K562 (cell line): ENCODE measurements around the gene PKDCC. TPM values are rescaled to one million over a fixed set of nuclear protein-coding genes. Genes with fewer than 3 reads are reported as not detected.

Experiments
- ATAC-seq: fragments of 200-7000 bp; cut with Tn5 transposase; 3 replicates; pipeline ENCODE4 v1.9.1; 2020; ENCODE audit warnings: moderate library complexity
- BruUV-seq: library from RNA; stranded (reverse); fragments of 400-500 nt; replicated peaks from 2 replicates; lab custom pipeline; 2021; lab: Mats Ljungman, UMichigan
- CTCF ChIA-PET: fragments of 300-600 bp; formaldehyde crosslinking; extraction: SDS; loops from one replicate; lab custom pipeline; 2021; ENCODE audit warnings: low intra/inter-chr PET ratio; lab: Yijun Ruan, JAX
- POLR2A ChIA-PET: fragments of 300-600, 350-650 bp; sonication (Branson Sonifier 250); formaldehyde crosslinking; extraction: SDS; loops from one replicate; lab custom pipeline; 2021; ENCODE audit warnings: antibody characterized with exemption, inconsistent platforms; lab: Yijun Ruan, JAX
- DNase-seq, 4 experiments: peaks; one replicate each; pipeline versions ENCODE4 v3.0.0 to v3.0.0-alpha.2; 2011 to 2018; ENCODE audit warnings: low spot score in 3 of 4, mixed read lengths in 3 of 4; ENCODE audit errors: extremely low read depth in 1 of 4
- FAIRE-seq: peaks from 2 replicates; lab custom pipeline; 2011; peaks lifted over from hg19 to GRCh38; lab: Jason Lieb, UNC
- H2AFZ ChIP-seq: 2 replicates; pipeline ENCODE4 v1.6.0; 2011; ENCODE audit warnings: low read depth, low read length, control low read depth, inconsistent platforms
- H3K27ac ChIP-seq: fragments of 200-600 bp; 3 replicates; pipeline ENCODE4 v1.8.0; 2011; ENCODE audit warnings: low read depth, mild to moderate bottlenecking, control low read depth, inconsistent platforms, low read length, moderate library complexity, mixed read lengths; ENCODE audit errors: extremely low read depth
- H3K27me3 ChIP-seq, 2 experiments: fragments of 300-600 bp in 1 of 2; 2 replicates in 1 of 2; 3 replicates in 1 of 2; pipeline versions ENCODE4 v1.6.0 to v1.8.0; 2011; ENCODE audit warnings: inconsistent platforms in 2 of 2, low read length in 2 of 2, mild to moderate bottlenecking in 1 of 2, mixed read lengths in 1 of 2, moderate library complexity in 1 of 2; ENCODE audit not compliant: control insufficient read depth in 2 of 2, insufficient read depth in 2 of 2
- H3K36me3 ChIP-seq: fragments of 300-600 bp; 3 replicates; pipeline ENCODE4 v1.8.0; 2011; ENCODE audit warnings: mild to moderate bottlenecking, low read length, inconsistent platforms; ENCODE audit not compliant: control insufficient read depth, insufficient read depth
- H3K4me1 ChIP-seq, 2 experiments: fragments of 200-600 bp in 1 of 2; replicated peaks in 1 of 2; 2 replicates in 1 of 2; 3 replicates in 1 of 2; pipeline versions ENCODE4 v1.5.1 to v1.8.0; 2011; ENCODE audit warnings: inconsistent platforms in 2 of 2, low read length in 2 of 2, mild to moderate bottlenecking in 1 of 2, mixed read lengths in 1 of 2, moderate library complexity in 1 of 2; ENCODE audit not compliant: control insufficient read depth in 2 of 2, insufficient read depth in 2 of 2
- H3K4me2 ChIP-seq: 2 replicates; pipeline ENCODE4 v1.6.1; 2011; ENCODE audit warnings: low read length, control low read depth, inconsistent platforms, mixed read lengths; ENCODE audit not compliant: insufficient read depth
- H3K4me3 ChIP-seq: fragments of 200-600 bp; sonication (generic), shearing (Covaris generic); 2 replicates; pipeline ENCODE4 v1.5.1; 2016; ENCODE audit warnings: control low read depth, inconsistent platforms
- H3K79me2 ChIP-seq: fragments of 200-600 bp; 3 replicates; pipeline ENCODE4 v1.8.0; 2011; ENCODE audit warnings: low read length, inconsistent platforms; ENCODE audit not compliant: control insufficient read depth, insufficient read depth
- H3K9ac ChIP-seq, 2 experiments: 2 replicates each; pipeline versions ENCODE4 v1.6.0 to v1.6.1; 2011; ENCODE audit warnings: low read depth in 2 of 2, low read length in 2 of 2, control low read depth in 1 of 2, inconsistent platforms in 1 of 2, mild to moderate bottlenecking in 1 of 2, mixed read lengths in 1 of 2; ENCODE audit not compliant: insufficient read depth in 1 of 2
- H3K9me1 ChIP-seq: one replicate; pipeline ENCODE4 v1.6.0; 2011; ENCODE audit warnings: inconsistent platforms, mild to moderate bottlenecking, low read length, moderate library complexity; ENCODE audit not compliant: control insufficient read depth, insufficient read depth
- H3K9me3 ChIP-seq: replicated peaks from 2 replicates; pipeline ENCODE4 v1.5.1; 2011; ENCODE audit warnings: low read depth, low read length, inconsistent platforms; ENCODE audit not compliant: control insufficient read depth, insufficient read depth
- H4K20me1 ChIP-seq: replicated peaks from 2 replicates; pipeline ENCODE4 v1.6.1; 2011; ENCODE audit warnings: low read length, inconsistent platforms, mixed read lengths; ENCODE audit not compliant: control insufficient read depth, insufficient read depth
- MCM3 ChIP-seq: fragments of 450-650 bp; IDR thresholded peaks from 2 replicates; pipeline ENCODE4 v1.6.1; 2016
- TRIM28 ChIP-seq: fragments of 450-650 bp; IDR thresholded peaks from 2 replicates; pipeline ENCODE4 v1.6.1; 2017
- TSHZ1 ChIP-seq: fragments of 250-450 bp; sonication (Bioruptor Pico); IDR thresholded peaks from 2 replicates; pipeline ENCODE4 v1.4.0; 2020; ENCODE audit warnings: mild to moderate bottlenecking, moderate library complexity
- ZNF175 ChIP-seq: fragments of 200-800 bp; sonication (Bioruptor generic); IDR thresholded peaks from 2 replicates; pipeline ENCODE4 v1.6.1; 2016; ENCODE audit warnings: low read depth, mild to moderate bottlenecking, missing genetic modification characterization, missing compliant biosample characterization
- ZNF655 ChIP-seq: fragments of 250-450 bp; sonication (Bioruptor Pico); IDR thresholded peaks from 2 replicates; pipeline ENCODE4 v1.5.0; 2021
- ZNF785 ChIP-seq: fragments of 250-450 bp; sonication (Bioruptor Pico); IDR thresholded peaks from 2 replicates; pipeline ENCODE4 v1.4.0; 2020; ENCODE audit warnings: mild to moderate bottlenecking
- WGBS: fragments of 100-300 bp; shearing (Covaris generic); methylation state at CpG from one replicate; pipeline ENCODE4 v1.1.6; 2016; ENCODE audit warnings: low coverage, mixed read lengths; ENCODE audit not compliant: insufficient coverage; ENCODE audit errors: missing lambda C conversion rate; 5-methylcytosine and 5-hydroxymethylcytosine counted together
- in situ Hi-C: fragments of 300-500 bp; cut with MboI; formaldehyde crosslinking; loops from 4 replicates; pipeline ENCODE4 v1.15.0; 2018; ENCODE audit warnings: inconsistent platforms, mixed read lengths
- intact Hi-C: fragments of 100-400 bp; cut with micrococcal nuclease; formaldehyde crosslinking; loops from 2 replicates; pipeline ENCODE4 v1.14.2; 2022
- polyA plus RNA-seq, 8 experiments: library from polyadenylated mRNA; depleted of rRNA in 4 of 8; stranded (reverse) in 5 of 8; unstranded in 3 of 8; fragments of >200 nt; fragmentation: Nextera tagmentation in 2 of 8; fragmentation: Illumina TruSeq in 1 of 8; extraction: Ambion mirVana in 2 of 8; extraction: Trizol in 1 of 8; gene quantifications; 2 replicates each; pipeline versions ENCODE4 v1.2.1 to v1.2.3, GENCODE V29; 2011 to 2014; ENCODE audit warnings: inconsistent platforms in 1 of 8, missing spikeins in 1 of 8
- total RNA-seq, 7 experiments: library from RNA; depleted of rRNA in 6 of 7; stranded (reverse); fragments of >200 nt in 6 of 7; fragmentation: Illumina TruSeq in 2 of 7; extraction: Trizol in 2 of 7; gene quantifications; 2 replicates each; pipeline versions ENCODE4 v1.2.1 to v1.2.3, GENCODE V29; 2011 to 2021; ENCODE audit warnings: low replicate concordance in 1 of 7

The PKDCC gene
- total and polyA plus RNA-seq, 9 of the 15 experiments (the other 6 are each of a cell fraction or from before 2014, with no cell fraction given), result 0.62 to 14.8 (median 1.3) TPM; not detected in 2

- no peak for TF ChIP-seq TSHZ1 (CRISPR knock-in tag)
- no peak for TF ChIP-seq ZNF175 (CRISPR knock-in tag)
- TF ChIP-seq TRIM28, result no peak
- no peak for TF ChIP-seq ZNF785 (CRISPR knock-in tag)
These were observed 58.5 kb downstream of the PKDCC start (continued) for GRCh38 chr2:42106257-42106816.

- TF ChIP-seq ZNF655, result no peak
- TF ChIP-seq MCM3, result peak; percentile 62; the same call in 1 of the 2 replicates
- TF ChIP-seq, all 486 proteins: peak for 1
- Histone ChIP-seq H3K9me3 (no peaks in the 10 kb centered on the region), H3K27ac (no peak overlapping the region), H3K4me1 (no peaks in the 10 kb centered on the region; a peak in 2 of 5 replicates), H3K9me1 (no peaks in the 10 kb centered on the region), H3K9ac (no peak overlapping the region), H2AFZ (no peak overlapping the region), H4K20me1 (0 out of 2 replicates have a peak, but pooled peaks cover 4% of the 10 kb centered on the region), H3K79me2 (no peaks in the 10 kb centered on the region), H3K27me3 (peaks cover 28 to 44% of the 10 kb centered on the region in 2 experiments), H3K4me3 (no peak overlapping the region), H3K36me3 (no peaks in the 10 kb centered on the region), H3K4me2 (no peak overlapping the region)
- no TSS peak for BruUV-seq
- DNase-seq, result no peak
- WGBS, result 0% methylated on average over 4 of the region's 4 CpGs
- FAIRE-seq, result no peak
- ChIA-PET POLR2A (no interaction called here), CTCF (no interaction called here)
- in situ Hi-C loops, result no loop called here
- no peak for ATAC-seq
- intact Hi-C loops, result no loop called here
These were observed 59.6 kb downstream of the PKDCC start for GRCh38 chr2:42107249-42108042.
